SK-N-SH (cell line): ENCODE measurements around the gene FAM78A. TPM values are rescaled to one million over a fixed set of nuclear protein-coding genes. Genes with fewer than 3 reads are reported as not detected.

Experiments
- CTCF ChIA-PET: fragments of 300-600, 350-600 bp; formaldehyde crosslinking; extraction: SDS; loops from one replicate; lab custom pipeline; 2021; lab: Yijun Ruan, JAX
- POLR2A ChIA-PET: fragments of 350-600 bp; sonication (Branson Sonifier 250); formaldehyde crosslinking; extraction: SDS; loops from one replicate; lab custom pipeline; 2020; ENCODE audit warnings: antibody characterized with exemption, inconsistent platforms; lab: Yijun Ruan, JAX
- DNase-seq: peaks from one replicate; pipeline ENCODE4 v3.0.0; 2012
- H2AFZ ChIP-seq: fragments of 200-600 bp; sonication (generic); 2 replicates; pipeline ENCODE4 v1.8.1; 2016; ENCODE audit warnings: antibody characterized with exemption, mild to moderate bottlenecking, low read depth
- H3F3A ChIP-seq: fragments of 200-600 bp; sonication (generic); replicated peaks from 2 replicates; pipeline ENCODE3; 2016; ENCODE audit warnings: antibody characterized with exemption, mild to moderate bottlenecking; ENCODE audit not compliant: insufficient read depth
- H3K27ac ChIP-seq, 2 experiments: fragments of 200-500 bp in 1 of 2; fragments of 200-600 bp in 1 of 2; sonication (Bioruptor generic) in 1 of 2; sonication (generic), shearing (Covaris generic) in 1 of 2; 2 replicates each; pipeline versions ENCODE4 v1.5.1 to v1.6.1; 2014 to 2016; ENCODE audit warnings: low read depth in 2 of 2, inconsistent platforms in 1 of 2, low read length in 1 of 2, mild to moderate bottlenecking in 1 of 2, mixed read lengths in 1 of 2
- H3K27me3 ChIP-seq: fragments of 200-600 bp; sonication (generic), shearing (Covaris generic); 2 replicates; pipeline ENCODE4 v1.6.1; 2016; ENCODE audit warnings: mixed run types; ENCODE audit not compliant: insufficient read depth
- H3K36me3 ChIP-seq, 2 experiments: fragments of 200-500 bp in 1 of 2; fragments of 200-600 bp in 1 of 2; sonication (Bioruptor generic) in 1 of 2; sonication (generic) in 1 of 2; replicated peaks in 1 of 2; 2 replicates each; pipeline versions ENCODE3 to v1.5.1; 2014 to 2016; ENCODE audit warnings: low read length in 1 of 2, mild to moderate bottlenecking in 1 of 2; ENCODE audit not compliant: insufficient read depth in 2 of 2, control insufficient read depth in 1 of 2
- H3K4me1 ChIP-seq, 2 experiments: fragments of 200-500 bp in 1 of 2; fragments of 200-600 bp in 1 of 2; sonication (Bioruptor generic) in 1 of 2; sonication (generic), shearing (Covaris generic) in 1 of 2; 2 replicates each; pipeline versions ENCODE4 v1.5.1 to v1.6.1; 2014 to 2016; ENCODE audit warnings: low read depth in 1 of 2, low read length in 1 of 2, mixed run types in 1 of 2; ENCODE audit not compliant: insufficient read depth in 2 of 2, control insufficient read depth in 1 of 2
- H3K4me2 ChIP-seq: fragments of 200-600 bp; sonication (generic), shearing (Covaris generic); 2 replicates; pipeline ENCODE4 v1.6.1; 2017; ENCODE audit warnings: mixed run types
- H3K4me3 ChIP-seq, 2 experiments: fragments of 200-500 bp in 1 of 2; fragments of 200-600 bp in 1 of 2; sonication (Bioruptor generic) in 1 of 2; sonication (generic), shearing (Covaris generic) in 1 of 2; 2 replicates each; pipeline versions ENCODE4 v1.5.1 to v1.8.1; 2014 to 2016; ENCODE audit warnings: low read depth in 2 of 2, inconsistent platforms in 1 of 2, low read length in 1 of 2, mild to moderate bottlenecking in 1 of 2, mixed read lengths in 1 of 2, moderate library complexity in 1 of 2
- H3K79me2 ChIP-seq: fragments of 200-600 bp; sonication (generic); 2 replicates; pipeline ENCODE4 v1.8.1; 2017; ENCODE audit warnings: mild to moderate bottlenecking; ENCODE audit not compliant: insufficient read depth
- H3K9ac ChIP-seq: fragments of 200-600 bp; sonication (generic); 2 replicates; pipeline ENCODE4 v1.6.1; 2017; ENCODE audit warnings: mixed run types
- H3K9me2 ChIP-seq: fragments of 200-600 bp; sonication (generic); 2 replicates; pipeline ENCODE4 v1.6.1; 2017; ENCODE audit warnings: mixed run types
- H3K9me3 ChIP-seq: fragments of 200-600 bp; sonication (generic); 2 replicates; pipeline ENCODE4 v1.6.1; 2017; ENCODE audit warnings: mixed run types, mild to moderate bottlenecking, moderate library complexity
- H4K20me1 ChIP-seq: fragments of 200-600 bp; sonication (generic); 2 replicates; pipeline ENCODE4 v1.6.1; 2017; ENCODE audit warnings: mild to moderate bottlenecking, mixed run types; ENCODE audit not compliant: insufficient read depth
- ELF1 ChIP-seq: IDR thresholded peaks from 2 replicates; pipeline ENCODE4 v1.4.0; 2012
- EP300 ChIP-seq, 2 experiments: IDR thresholded peaks; 2 replicates each; pipeline versions ENCODE4 v1.4.0 to v1.6.1; 2012; ENCODE audit warnings: borderline replicate concordance in 1 of 2, low read depth in 1 of 2, low read length in 1 of 2
- GABPA ChIP-seq: IDR thresholded peaks from 2 replicates; pipeline ENCODE4 v1.4.0; 2012; ENCODE audit warnings: low read depth, mild to moderate bottlenecking
- MEF2A ChIP-seq: IDR thresholded peaks from 2 replicates; pipeline ENCODE4 v1.4.0; 2012; ENCODE audit warnings: low read depth, borderline replicate concordance
- NFIC ChIP-seq: IDR thresholded peaks from 2 replicates; pipeline ENCODE4 v1.4.0; 2012; ENCODE audit warnings: borderline replicate concordance
- NRF1 ChIP-seq: IDR thresholded peaks from 2 replicates; pipeline ENCODE4 v1.6.1; 2012; ENCODE audit warnings: low read depth, mild to moderate bottlenecking, low read length
- POLR2AphosphoS5 ChIP-seq: IDR thresholded peaks from 2 replicates; pipeline ENCODE4 v1.6.1; 2012; ENCODE audit warnings: low read depth, low read length
- RAD21 ChIP-seq: IDR thresholded peaks from 2 replicates; pipeline ENCODE4 v1.6.1; 2012; ENCODE audit warnings: mild to moderate bottlenecking, low read length
- RCOR1 ChIP-seq: fragments of 150-350 bp; IDR thresholded peaks from 2 replicates; pipeline ENCODE4 v1.6.1; 2017; ENCODE audit warnings: antibody characterized with exemption, low read length
- TAF1 ChIP-seq: IDR thresholded peaks from 2 replicates; pipeline ENCODE4 v1.6.1; 2012; ENCODE audit warnings: low read depth, mild to moderate bottlenecking, low read length, moderate library complexity, borderline replicate concordance
- TCF12 ChIP-seq: IDR thresholded peaks from 2 replicates; pipeline ENCODE4 v1.4.0; 2012
- WGBS: methylation state at CpG from one replicate; pipeline ENCODE4 v1.1.6; 2017; ENCODE audit warnings: low lambda C conversion rate; 5-methylcytosine and 5-hydroxymethylcytosine counted together
- polyA plus RNA-seq, 3 experiments: library from polyadenylated mRNA; depleted of rRNA; stranded (reverse); fragments of >200 nt; gene quantifications; 2 replicates each; pipeline ENCODE4 v1.2.3, GENCODE V29; 2012
- TF ChIP-seq, protein P1 (sequence below): IDR thresholded peaks from 2 replicates; pipeline ENCODE4 v1.6.1; 2012; ENCODE audit warnings: mild to moderate bottlenecking, low read depth, low read length, moderate library complexity
- TF ChIP-seq, protein P2 (sequence below): fragments of 200-600 bp; sonication (generic); IDR thresholded peaks from 2 replicates; pipeline ENCODE4 v1.6.1; 2017; ENCODE audit warnings: antibody characterized with exemption, mild to moderate bottlenecking, moderate library complexity
- TF ChIP-seq, protein P3 (sequence below): fragments of 150-350 bp; IDR thresholded peaks from 2 replicates; pipeline ENCODE4 v1.6.1; 2017; ENCODE audit warnings: antibody characterized with exemption, low read length, low read depth, borderline replicate concordance
- TF ChIP-seq, protein P4 (sequence below): IDR thresholded peaks from 2 replicates; pipeline ENCODE4 v1.4.0; 2012; ENCODE audit warnings: low read depth, borderline replicate concordance
- TF ChIP-seq, protein P5 (sequence below): IDR thresholded peaks from 2 replicates; pipeline ENCODE4; 2012

Gene FAM78A
- polyA plus RNA-seq, 1 of the 3 experiments (the other 2 are of a cell fraction): 1.0 TPM

DNA sequence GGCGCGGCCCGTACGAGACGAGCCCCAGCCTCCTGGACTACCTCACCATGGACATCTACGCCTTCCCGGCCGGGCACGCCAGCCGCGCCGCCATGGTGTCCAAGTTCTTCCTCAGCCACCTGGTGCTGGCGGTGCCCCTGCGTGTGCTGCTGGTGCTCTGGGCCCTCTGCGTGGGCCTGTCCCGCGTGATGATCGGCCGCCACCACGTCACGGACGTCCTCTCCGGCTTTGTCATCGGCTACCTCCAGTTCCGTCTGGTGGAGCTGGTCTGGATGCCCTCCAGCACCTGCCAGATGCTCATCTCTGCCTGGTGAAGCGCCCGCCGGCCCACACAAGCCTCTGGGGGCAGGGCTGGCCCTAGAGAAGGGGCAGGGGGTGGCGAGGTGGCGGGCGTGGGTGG lies 31.7 kb upstream of the FAM78A start (continued):
- TF ChIP-seq, protein P1, sequence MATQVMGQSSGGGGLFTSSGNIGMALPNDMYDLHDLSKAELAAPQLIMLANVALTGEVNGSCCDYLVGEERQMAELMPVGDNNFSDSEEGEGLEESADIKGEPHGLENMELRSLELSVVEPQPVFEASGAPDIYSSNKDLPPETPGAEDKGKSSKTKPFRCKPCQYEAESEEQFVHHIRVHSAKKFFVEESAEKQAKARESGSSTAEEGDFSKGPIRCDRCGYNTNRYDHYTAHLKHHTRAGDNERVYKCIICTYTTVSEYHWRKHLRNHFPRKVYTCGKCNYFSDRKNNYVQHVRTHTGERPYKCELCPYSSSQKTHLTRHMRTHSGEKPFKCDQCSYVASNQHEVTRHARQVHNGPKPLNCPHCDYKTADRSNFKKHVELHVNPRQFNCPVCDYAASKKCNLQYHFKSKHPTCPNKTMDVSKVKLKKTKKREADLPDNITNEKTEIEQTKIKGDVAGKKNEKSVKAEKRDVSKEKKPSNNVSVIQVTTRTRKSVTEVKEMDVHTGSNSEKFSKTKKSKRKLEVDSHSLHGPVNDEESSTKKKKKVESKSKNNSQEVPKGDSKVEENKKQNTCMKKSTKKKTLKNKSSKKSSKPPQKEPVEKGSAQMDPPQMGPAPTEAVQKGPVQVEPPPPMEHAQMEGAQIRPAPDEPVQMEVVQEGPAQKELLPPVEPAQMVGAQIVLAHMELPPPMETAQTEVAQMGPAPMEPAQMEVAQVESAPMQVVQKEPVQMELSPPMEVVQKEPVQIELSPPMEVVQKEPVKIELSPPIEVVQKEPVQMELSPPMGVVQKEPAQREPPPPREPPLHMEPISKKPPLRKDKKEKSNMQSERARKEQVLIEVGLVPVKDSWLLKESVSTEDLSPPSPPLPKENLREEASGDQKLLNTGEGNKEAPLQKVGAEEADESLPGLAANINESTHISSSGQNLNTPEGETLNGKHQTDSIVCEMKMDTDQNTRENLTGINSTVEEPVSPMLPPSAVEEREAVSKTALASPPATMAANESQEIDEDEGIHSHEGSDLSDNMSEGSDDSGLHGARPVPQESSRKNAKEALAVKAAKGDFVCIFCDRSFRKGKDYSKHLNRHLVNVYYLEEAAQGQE: no peak
- TF ChIP-seq, protein P2, sequence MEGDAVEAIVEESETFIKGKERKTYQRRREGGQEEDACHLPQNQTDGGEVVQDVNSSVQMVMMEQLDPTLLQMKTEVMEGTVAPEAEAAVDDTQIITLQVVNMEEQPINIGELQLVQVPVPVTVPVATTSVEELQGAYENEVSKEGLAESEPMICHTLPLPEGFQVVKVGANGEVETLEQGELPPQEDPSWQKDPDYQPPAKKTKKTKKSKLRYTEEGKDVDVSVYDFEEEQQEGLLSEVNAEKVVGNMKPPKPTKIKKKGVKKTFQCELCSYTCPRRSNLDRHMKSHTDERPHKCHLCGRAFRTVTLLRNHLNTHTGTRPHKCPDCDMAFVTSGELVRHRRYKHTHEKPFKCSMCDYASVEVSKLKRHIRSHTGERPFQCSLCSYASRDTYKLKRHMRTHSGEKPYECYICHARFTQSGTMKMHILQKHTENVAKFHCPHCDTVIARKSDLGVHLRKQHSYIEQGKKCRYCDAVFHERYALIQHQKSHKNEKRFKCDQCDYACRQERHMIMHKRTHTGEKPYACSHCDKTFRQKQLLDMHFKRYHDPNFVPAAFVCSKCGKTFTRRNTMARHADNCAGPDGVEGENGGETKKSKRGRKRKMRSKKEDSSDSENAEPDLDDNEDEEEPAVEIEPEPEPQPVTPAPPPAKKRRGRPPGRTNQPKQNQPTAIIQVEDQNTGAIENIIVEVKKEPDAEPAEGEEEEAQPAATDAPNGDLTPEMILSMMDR: no peak
- TF ChIP-seq, protein P3, sequence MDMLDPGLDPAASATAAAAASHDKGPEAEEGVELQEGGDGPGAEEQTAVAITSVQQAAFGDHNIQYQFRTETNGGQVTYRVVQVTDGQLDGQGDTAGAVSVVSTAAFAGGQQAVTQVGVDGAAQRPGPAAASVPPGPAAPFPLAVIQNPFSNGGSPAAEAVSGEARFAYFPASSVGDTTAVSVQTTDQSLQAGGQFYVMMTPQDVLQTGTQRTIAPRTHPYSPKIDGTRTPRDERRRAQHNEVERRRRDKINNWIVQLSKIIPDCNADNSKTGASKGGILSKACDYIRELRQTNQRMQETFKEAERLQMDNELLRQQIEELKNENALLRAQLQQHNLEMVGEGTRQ: no peak
- TF ChIP-seq, all 33 proteins: peak for 0

DNA sequence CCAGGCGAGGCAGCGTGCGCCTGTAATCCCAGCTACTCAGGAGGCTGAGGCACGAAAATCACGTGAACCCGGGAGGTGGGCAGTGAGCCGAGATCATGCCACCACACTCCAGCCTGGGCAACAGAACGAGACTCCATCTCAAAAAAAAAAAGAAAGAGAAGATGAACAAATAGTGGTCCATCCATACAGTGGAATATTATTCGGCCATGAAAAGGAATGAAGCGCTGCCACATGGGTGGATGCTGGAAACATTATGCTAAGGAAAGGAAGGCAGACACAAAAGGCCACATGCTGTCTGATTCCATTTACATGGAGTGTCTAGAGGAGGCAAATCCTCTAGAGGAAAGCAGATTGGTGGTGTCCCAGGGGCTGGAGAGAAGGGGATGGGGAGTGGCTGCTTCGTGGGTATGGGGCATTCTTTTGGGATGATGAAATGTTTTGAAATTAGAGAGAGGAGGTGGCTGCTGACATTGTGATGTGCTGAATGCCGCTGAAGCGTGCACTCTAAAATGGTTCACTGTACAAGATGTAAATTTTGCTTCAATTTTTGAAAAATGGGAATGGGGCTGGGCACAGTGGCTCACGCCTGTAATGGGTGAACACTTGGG lies 30.2 kb upstream of the FAM78A start:
- Histone ChIP-seq H3K4me1 (peaks cover 0 to 7% of the 10 kb centered on the region in 2 experiments; a peak in 1 of 4 replicates), H3K27me3 (no peaks in the 10 kb centered on the region), H2AFZ (no peak overlapping the region), H3K9ac (no peak overlapping the region), H3K9me3 (no peaks in the 10 kb centered on the region), H4K20me1 (no peaks in the 10 kb centered on the region), H3K36me3 (no peaks in the 10 kb centered on the region), H3K79me2 (no peaks in the 10 kb centered on the region), H3K4me2 (no peak overlapping the region), H3K27ac (no peak overlapping the region), H3K4me3 (no peak overlapping the region), H3K9me2 (no peaks in the 10 kb centered on the region), H3F3A (no peaks in the 10 kb centered on the region)
- POLR2A ChIA-PET: no interaction called here
- CTCF ChIA-PET: no interaction called here
- WGBS: 93% methylated on average over 14 of the region's 14 CpGs
- no peak for DNase-seq
- TF ChIP-seq, protein P3: no peak
- TF ChIP-seq TCF12 (no peak), POLR2AphosphoS5 (no peak), MEF2A (no peak), GABPA (no peak), ELF1 (no peak), NRF1 (no peak), TAF1 (no peak), RCOR1 (no peak), RAD21 (no peak), NFIC (no peak), EP300 (IDR thresholded peaks at IDR 0.05; ENCODE audit: borderline replicate concordance in 1 of 2, low read depth in 1 of 2, low read length in 1 of 2) (no peak)
- TF ChIP-seq, protein P4, sequence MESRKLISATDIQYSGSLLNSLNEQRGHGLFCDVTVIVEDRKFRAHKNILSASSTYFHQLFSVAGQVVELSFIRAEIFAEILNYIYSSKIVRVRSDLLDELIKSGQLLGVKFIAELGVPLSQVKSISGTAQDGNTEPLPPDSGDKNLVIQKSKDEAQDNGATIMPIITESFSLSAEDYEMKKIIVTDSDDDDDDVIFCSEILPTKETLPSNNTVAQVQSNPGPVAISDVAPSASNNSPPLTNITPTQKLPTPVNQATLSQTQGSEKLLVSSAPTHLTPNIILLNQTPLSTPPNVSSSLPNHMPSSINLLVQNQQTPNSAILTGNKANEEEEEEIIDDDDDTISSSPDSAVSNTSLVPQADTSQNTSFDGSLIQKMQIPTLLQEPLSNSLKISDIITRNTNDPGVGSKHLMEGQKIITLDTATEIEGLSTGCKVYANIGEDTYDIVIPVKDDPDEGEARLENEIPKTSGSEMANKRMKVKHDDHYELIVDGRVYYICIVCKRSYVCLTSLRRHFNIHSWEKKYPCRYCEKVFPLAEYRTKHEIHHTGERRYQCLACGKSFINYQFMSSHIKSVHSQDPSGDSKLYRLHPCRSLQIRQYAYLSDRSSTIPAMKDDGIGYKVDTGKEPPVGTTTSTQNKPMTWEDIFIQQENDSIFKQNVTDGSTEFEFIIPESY: no peak
- TF ChIP-seq, protein P1: no peak
- TF ChIP-seq, protein P5, sequence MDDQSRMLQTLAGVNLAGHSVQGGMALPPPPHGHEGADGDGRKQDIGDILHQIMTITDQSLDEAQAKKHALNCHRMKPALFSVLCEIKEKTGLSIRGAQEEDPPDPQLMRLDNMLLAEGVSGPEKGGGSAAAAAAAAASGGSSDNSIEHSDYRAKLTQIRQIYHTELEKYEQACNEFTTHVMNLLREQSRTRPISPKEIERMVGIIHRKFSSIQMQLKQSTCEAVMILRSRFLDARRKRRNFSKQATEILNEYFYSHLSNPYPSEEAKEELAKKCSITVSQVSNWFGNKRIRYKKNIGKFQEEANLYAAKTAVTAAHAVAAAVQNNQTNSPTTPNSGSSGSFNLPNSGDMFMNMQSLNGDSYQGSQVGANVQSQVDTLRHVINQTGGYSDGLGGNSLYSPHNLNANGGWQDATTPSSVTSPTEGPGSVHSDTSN: no peak
